Sigmoid colon (tissue), 4 donors: Measurements from ENCODE around the gene MAGEB16.

ENCODE experiments used
- POLR2A ChIP-seq, 2 donors: fragments of 450-650 bp; IDR thresholded peaks; one replicate each; pipeline ENCODE4 v1.6.1; 2016; ENCODE audit warnings: antibody characterized with exemption in 2 of 2, mild to moderate bottlenecking in 2 of 2, moderate library complexity in 2 of 2
- POLR2AphosphoS5 ChIP-seq, 4 donors: sonication (generic); formaldehyde crosslinking; IDR thresholded peaks; one replicate each; pipeline ENCODE4 v1.6.1; 2017; ENCODE audit warnings: antibody characterized with exemption in 4 of 4
- TF ChIP-seq, protein P1 (sequence below), 4 experiments: fragments of 450-650 bp in 3 of 4; fragments of 200-600 bp in 1 of 4; IDR thresholded peaks; one replicate each; pipeline ENCODE4 v1.5.1; 2016 to 2019; ENCODE audit warnings: antibody characterized with exemption in 4 of 4, mild to moderate bottlenecking in 3 of 4, moderate library complexity in 2 of 4

DNA sequence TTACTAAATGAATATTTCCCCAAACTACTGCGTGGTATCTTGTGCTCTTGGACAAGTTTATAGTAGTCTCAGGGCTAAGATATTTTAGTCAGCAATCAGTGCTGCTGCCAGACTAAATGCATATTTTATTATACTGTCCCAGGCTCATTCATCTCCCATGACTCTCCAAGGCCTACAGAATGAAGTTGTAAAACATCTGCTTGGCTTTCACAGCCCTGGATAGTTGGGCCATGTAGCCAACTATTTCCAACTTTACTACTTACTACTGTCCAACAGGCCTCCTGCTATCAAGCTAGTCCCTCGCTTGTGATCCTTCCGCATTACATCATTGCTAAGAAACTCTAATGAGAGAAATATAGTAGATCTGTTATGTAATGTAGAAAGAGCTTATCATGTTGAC lies 31.4 kb downstream of the MAGEB16 start:
- TF ChIP-seq, protein P1, sequence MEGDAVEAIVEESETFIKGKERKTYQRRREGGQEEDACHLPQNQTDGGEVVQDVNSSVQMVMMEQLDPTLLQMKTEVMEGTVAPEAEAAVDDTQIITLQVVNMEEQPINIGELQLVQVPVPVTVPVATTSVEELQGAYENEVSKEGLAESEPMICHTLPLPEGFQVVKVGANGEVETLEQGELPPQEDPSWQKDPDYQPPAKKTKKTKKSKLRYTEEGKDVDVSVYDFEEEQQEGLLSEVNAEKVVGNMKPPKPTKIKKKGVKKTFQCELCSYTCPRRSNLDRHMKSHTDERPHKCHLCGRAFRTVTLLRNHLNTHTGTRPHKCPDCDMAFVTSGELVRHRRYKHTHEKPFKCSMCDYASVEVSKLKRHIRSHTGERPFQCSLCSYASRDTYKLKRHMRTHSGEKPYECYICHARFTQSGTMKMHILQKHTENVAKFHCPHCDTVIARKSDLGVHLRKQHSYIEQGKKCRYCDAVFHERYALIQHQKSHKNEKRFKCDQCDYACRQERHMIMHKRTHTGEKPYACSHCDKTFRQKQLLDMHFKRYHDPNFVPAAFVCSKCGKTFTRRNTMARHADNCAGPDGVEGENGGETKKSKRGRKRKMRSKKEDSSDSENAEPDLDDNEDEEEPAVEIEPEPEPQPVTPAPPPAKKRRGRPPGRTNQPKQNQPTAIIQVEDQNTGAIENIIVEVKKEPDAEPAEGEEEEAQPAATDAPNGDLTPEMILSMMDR (IDR thresholded peaks at IDR 0.05) = no peak
- TF ChIP-seq POLR2A (IDR thresholded peaks at IDR 0.05) = no peak
- TF ChIP-seq POLR2AphosphoS5 (IDR thresholded peaks at IDR 0.05) = no peak
